DMS114 treated with DMSO at 0.1 percent for 48 hours (cell line): Measurements from ENCODE around the gene ZNF556.
A peak's percentile ranks its signal among the peaks of the same experiment; 100 is the strongest.
"Not testable (repeated sequence)": the region's sequence is repeated elsewhere in the genome, so short reads cannot be mapped to it uniquely, and the experiment has no call there.

ENCODE experiments used
- DNase-seq: peaks from one replicate; lab custom pipeline; 2025; ENCODE audit not compliant: unreplicated experiment; lab: John Stamatoyannopoulos, UW

ZNF556 gene

DNA sequence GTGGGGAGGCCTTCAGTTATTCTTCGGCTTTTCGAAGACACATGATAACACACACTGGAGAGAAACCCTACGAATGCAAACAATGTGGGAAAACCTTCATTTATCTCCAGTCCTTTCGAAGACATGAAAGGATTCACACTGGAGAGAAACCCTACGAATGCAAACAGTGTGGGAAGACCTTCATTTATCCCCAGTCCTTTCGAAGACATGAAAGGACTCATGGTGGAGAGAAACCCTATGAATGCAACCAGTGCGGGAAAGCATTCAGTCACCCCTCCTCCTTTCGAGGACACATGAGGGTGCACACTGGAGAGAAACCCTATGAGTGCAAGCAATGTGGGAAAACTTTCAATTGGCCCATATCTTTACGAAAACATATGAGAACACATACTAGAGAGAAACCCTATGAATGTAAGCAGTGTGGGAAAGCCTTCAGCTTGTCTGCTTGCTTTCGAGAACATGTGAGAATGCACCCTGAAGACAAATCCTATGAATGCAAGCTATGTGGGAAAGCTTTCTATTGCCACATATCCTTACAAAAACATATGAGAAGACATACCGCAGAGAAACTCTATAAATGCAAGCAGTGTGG lies 14.0 kb upstream of the ZNF556 start:
- no peak for DNase-seq

DNA sequence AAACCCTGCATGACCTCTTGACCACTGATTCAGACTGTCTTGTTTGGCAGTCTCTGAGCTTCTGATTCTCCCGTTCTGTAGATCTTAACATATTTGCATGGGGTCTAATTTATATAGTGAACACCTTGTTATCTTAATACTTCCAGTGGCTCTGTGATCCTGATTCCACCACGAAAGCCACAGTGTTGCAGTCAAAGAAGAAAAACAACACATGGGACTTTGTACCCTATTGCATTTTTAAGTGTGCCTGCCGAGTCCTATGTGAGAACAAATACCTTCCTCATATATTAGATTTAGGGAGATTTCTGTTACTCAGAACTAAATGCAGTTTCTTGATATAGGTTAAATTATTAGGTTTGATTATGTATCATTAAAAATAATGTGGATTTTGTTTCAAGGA lies 12.3 kb upstream of the ZNF556 start:
- DNase-seq: no peak

DNA sequence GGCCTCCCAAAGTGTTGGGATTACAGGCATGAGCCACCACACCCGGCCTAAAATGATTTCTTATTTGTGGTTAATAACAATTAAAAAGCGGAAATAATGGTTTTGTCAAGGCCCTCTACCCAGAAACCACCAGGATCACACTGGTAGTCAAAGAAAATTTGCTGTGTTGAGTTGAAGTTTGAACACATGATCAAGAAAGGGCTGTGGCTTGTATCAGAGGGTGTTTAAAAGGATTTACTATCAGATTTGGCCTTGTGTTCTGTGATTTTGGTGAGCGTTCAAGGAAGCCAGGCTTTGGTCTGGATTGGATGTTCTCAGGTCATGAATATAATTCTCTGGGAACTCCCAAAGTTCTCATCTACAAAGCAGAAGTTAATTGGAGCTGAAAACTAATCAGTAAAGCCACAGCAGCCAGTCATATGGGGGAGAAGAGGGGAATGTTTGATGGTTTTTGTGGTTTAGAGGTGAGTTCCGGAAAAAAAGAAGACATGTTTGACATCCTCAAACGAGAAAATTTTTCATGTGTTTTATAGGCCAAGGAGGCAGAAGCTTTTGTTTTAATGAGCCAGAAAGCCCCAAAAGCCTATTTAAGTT lies 10.6 kb upstream of the ZNF556 start:
- no peak for DNase-seq

DNA sequence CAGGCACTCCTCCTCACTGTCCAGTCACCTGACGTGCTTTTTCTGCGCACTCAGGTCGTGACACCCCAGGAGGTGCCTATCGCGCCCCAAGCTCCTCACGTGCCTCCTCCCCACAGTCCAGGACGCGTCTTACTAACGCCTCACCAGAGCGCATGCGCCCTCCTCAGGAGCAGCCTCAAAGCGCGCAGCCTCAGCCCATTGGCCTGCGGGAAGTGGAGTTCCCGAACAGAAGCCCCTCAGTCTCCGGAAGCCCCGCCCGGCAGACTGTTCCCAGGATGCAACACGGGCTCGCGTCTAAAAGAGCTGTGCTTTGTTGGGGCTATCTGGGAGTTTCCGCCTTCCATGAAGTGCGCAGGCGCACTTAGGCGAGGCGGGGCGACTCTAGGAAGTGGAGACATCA lies 8.3 kb upstream of the ZNF556 start:
- no peak for DNase-seq

DNA sequence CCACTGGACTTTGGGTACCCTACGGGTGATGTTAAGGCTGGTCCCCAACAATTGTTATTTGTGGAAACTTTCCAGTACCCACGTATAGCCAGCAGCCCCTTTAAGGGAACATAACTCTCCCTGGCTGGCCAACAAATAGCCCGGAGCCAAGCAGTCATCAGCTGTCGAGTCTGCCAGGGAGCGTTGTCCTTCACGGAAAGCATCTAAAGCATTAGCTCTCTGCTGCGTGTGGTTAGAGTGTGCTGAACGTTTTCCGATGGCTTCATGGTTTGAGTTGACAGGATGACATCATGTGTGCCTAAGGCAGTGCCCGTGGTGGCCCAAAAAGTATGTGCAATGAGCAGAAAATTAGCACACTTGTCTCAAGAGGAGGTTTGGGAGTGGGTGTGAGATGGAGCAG lies 3.3 kb upstream of the ZNF556 start:
- DNase-seq: no peak

DNA sequence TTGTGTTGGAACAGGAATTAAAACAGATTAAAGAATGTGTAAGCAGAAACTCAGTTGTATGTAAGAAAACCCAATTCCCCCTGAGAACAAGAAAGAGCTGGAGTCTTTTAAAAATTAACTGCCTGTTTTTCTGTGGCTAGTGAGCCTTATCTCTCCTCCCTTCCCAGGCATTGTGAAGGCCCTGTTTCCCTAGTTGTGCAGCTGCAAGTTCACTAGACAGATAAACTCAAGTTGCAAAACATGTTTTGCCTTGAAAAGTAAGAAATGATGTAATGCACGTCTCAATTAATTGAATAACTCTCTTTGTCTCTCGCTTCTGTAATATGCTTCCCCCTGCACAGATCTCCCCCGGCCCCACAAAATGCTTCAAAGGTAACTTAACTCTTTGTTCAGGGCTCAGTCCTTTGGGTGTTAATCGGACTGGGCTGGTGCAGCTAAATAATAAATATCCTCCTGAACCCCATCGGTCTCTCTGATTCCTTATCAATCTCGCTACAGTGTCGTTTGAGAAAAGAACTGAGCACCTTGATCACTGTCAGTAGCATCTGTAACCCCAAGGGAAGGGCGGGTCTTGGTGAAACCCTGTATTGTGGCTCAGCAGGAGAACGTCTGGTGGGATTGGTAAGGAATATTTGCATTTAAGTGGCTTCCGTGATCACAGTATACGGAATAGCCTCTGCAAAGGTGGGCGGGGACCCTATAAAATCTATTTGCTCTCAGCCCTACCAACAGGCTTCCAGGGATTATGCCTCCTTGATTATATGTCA lies 1.6 kb upstream of the ZNF556 start:
- DNase-seq: no peak

DNA sequence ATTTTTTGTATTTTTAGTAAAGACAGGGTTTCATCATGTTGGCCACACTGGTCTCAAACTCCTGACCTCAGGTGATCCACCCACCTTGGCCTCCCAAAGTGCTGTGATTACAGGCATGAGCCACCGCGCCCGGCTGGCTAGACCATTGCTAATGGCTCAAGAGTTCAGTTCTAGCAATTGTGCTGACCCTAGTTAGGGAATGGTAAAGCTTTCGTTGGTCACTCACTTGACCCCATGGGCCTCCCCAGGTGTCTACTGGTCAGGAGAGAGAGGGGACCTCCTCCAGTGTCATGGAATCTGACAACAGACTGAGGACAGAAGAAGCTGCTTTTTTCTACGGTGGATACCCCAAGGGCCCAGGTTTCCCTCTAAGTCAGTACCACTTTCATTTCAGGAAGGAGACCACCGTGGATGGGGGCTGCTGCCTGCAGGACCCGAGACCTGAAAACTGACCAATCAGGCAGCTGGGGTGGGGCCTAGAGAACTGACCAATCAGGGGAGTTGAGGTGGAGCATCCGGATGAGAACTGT lies 575 bp upstream of the ZNF556 start:
- DNase-seq: no peak

DNA sequence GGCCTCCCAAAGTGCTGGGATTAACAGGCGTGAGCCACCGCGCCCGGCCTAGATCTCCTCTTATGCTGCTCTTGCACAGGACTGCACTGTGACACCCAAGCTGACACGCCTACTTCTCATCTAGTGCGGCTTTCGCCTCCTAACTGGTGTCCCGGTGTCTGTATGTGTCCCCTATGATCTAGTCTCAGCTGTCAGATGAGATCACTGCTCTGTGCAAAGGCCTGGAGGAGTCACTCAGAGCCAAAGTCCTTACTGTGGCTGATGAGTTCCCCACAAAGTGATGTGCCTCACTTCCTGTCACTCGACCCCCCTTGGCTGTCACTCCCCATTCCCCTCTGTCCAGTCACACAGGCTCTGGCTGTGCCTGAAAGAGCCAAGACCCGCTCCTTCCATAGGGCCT lies 2.5 kb downstream of the ZNF556 start:
- DNase-seq: no peak

DNA sequence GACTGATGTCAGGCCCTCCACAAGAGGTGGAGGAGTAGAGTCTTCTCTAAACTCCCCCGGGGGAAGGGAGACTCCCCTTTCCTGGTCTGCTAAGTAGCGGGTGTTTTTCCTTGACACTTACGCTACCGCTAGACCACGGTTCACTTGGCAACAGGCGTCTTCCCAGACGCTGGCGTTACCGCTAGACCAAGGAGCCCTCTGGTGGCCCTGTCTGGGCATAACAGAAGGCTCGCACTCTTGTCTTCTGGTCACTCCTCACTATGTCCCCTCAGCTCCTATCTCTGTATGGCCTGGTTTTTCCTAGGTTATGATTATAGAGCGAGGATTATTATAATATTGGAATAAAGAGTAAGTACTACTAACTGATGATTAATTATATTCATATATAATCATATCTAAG lies 5.0 kb downstream of the ZNF556 start:
- not testable (repeated sequence) for DNase-seq

DNA sequence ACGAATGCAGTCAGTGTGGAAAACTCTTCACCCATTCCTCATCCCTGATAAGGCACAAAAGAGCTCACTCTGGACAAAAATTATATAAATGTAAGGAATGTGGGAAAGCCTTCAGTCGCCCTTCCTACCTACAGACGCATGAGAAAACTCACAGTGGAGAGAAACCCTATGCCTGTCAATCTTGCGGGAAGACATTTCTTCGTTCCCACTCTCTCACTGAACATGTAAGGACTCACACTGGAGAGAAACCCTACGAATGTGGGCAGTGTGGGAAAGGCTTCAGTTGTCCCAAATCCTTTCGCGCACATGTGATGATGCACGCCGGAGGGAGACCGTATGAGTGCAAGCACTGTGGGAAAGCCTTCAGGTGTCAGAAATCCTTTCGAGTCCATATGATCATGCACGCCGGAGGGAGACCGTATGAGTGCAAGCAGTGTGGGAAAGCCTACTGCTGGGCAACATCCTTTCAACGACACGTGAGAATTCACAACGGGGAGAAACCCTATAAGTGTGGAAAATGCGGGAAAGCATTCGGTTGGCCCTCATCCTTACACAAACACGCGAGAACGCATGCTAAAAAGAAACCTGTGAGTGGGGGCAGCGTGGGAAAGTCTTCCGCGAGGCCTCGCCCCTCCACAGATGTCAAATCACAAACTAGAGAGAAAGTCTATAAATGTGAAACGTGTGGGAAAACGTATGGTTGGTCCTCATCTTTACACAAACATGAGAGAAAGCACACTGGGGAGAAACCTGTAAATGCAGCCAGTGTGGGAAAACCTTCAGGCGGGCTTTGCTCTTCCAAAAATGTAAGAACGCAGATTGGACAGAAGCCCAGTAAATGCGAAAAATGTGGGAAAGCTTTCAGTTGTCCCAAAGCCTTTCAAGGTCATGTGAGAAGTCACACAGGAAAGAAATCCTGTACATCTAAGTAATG lies 10.5 kb downstream of the ZNF556 start:
- no peak for DNase-seq

DNA sequence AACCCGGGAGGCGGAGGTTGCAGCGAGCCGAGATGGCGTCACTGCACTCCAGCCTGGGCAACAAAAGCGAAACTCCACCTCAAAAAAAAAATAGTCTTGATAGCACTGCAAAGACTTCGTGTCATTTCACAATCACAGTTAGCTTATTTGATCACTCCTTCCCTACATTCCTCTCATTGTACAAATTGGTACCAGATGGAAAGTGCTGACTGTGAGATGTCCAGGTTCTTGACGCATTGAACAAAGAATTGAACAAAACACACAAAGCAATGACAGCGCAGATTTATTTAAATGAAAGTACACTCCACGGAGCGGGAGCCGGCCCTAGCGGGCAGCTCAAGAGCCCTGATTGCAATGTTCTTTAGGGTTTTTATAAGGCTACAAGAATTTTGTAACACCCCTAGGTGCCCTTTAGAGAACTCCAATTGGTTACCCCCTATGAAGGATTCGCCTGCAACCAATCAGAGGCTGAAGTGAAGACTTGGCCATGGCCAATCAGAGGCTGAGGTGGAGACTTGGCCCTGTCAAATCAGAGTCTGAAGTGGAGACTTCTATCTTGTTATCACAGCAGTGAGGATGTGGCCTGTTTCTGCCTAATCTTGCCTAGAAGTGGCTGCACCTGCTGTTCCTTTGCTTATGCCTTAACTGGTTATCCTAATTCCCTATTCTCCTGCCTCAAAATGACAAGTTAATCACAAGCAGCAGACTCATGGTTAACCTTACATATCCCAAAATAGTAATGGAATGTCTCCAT lies 16.7 kb downstream of the ZNF556 start:
- DNase-seq: no peak

DNA sequence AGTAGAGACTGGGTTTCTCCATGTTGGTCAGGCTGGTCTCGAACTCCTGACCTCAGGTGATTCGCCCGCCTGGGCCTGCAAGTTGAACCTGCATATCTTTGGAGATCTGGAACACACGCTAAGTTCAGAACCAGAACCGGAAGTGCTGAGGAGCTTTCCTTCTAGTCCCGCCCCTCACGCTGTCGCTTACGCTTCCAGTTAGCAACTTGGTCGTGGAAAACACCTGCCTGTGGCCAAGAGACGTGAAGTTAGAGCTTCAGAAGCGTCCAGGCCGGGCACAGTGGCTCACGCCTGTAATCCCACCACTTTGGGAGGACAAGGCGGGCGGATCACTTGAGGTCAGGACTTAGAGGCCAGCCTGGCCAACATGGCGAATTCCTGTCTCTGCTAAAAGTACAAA lies 18.6 kb downstream of the ZNF556 start:
- DNase-seq: no peak

DNA sequence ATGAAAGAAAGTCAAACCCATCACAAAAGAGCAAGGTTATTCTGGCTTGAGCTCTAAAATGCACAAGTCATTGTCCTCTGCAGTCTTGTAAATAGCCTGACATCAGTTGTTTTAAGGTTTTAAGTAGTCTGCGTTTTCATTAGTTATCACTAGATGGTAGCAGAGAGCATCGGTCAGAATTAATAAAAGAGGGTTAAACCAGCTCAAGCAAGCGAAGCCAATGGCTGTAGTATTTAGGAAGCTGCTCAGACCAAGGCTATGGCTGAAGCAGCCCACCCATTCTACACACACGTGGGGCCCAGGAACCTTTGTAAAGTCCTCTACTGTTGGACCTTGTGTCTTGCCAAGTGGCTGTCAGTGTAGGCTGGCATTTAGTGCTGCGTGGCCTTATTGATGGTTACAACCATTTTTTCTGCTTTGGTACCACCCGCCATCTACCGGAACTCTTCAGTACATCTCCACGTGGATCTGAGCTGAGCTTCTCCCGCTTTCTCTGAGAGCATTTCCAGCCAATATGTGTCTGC lies 20.3 kb downstream of the ZNF556 start:
- DNase-seq: peak; percentile 82

DNA sequence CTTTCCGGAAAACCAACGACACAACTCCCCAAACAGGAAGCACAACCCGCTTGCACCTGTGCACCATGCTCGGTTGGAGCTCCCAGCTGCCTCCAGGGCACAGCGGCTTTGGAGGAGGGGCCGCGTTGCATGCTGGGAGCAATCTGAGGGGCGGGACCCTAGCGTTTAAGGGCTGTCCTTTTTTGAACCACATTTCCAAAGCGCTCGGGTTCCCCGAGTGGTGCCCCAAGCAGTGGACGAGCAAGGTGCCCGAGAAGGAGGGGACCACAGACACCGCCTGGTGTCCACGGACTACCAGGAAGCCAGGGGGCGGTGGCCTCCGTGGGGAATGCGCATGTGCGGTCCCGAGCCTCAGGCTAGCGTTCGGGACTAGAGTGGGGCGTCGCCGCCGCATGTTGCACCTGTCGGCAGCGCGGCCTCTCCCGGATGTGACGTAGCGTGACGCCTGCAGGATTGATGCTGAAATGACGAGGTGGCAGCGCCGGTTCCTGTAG lies 21.6 kb downstream of the ZNF556 start:
- peak; percentile 77 for DNase-seq

DNA sequence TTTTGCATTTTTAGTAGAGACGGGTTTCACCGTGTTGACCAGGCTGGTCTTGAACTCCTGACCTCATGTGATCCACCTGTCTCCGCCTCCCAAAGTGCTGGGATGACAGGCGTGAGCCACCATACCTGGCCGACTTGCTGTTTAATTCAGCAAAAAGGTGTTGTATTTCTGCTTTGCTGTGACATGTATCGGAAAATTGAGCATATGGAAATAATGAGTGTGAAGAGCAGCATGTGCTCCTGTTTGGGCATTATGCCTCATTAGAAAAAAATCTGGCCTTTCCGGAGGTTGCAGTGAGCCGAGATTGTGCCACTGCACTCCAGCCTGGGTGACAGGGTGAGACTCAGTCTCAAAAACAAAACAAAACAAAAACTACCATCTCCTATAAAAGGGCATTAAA lies 23.4 kb downstream of the ZNF556 start:
- DNase-seq: not testable (repeated sequence)

DNA sequence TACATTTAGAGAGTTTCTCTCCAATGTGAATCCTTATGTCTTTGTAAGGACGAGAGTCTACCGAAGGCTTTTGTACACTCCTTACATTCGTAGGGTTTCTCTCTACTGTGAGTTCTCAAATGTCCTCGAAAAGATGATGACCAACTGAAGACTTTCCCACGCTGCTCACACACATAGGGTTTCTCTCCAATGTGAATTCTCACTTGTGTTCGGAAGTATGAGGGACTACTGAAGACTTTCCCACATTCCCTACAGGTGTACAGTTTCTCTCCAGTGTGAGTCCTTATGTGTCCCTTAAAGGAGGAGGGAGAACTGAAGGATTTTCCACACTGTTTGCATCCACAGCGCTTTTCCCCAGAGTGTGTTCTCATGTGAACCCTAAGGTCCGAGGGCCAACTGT lies 29.6 kb downstream of the ZNF556 start:
- no peak for DNase-seq

DNA sequence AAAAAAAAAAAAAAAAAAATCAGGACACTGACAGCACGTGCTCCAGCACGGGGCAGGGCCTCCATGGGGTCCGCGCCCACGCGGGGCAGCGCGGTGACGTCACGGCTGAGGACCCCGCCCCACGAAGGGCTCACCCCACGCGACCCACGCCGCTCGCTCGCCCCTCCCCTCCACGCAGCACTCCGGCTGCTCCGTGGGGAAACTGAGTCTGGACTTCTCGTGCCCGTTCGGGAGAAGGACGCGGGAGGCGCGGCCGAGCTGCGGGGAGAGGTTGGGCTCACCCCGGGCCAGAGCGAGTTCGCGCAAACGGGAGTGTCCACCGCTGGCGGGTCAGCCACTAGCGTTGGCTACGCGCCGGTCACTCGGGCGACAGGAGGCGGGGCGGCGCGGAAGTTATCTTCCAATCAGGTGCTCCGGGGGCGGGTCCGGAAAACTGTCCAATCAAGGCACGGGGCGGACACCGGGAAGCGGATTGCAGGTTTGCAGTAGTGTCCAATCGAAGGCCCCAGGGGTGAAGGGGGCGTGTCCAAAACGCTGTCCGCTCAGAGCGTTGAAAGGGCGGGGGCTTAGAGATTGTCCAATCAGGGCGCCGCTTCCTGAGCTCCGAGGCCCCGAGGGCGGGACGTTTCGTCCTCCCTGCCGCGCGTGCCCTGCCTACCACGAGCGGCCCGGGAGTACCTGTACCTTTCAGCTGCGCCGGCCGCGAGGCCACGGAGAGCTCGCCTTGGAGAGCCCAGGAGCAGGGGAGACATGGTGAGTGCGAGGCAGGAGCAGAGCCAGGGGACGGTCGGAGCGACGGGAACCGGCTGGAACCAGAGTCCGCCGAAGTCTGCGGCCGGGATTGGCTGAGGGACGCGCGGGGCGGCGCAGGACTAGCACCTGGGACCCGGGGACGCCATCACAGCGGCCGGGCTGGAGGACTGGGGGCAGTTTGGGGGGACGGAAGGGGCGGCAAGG lies 33.4 kb downstream of the ZNF556 start, which contains the start of gene ZNF57:
Gene ZNF57 (plus strand): TSS at position 633 of the 957 bp plus-strand sequence. CDS start 118 bp downstream, at position 751.
- peak; percentile 92 for DNase-seq

DNA sequence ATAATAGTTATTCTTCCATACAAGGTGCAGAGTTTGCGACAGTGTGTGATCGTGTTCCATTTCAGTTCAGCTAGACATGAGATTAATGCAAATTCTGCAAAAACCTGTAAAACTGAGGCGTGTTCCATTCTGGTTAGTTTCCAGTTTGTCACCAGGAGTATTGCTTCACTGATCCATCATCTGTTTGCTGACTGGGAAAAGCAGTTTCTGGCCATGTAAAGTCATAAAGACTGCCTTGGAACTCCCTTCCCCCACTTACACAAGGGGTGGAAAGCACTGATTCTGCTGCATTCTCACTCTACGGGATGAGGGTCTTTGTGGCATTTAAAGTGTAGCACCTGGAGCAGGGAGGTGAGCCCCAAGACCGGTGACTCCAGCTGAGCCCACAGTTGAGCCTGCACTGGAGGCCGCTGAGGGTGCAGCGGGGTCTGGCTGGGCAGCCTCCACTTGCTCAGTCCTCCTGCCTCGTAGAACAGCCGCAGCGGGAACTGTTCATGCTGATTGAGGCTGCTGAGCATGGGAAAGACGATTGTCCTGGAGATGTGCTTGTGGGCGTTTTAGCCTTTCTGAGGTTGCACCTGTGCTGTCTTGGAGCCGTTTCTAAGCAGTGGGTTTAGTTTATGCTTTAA lies 35.6 kb downstream of the ZNF556 start:
- no peak for DNase-seq
